Transverse colon (tissue), 4 donors: ENCODE results near the gene NMRAL1.

ENCODE experiments used
- EP300 ChIP-seq: sonication (generic); formaldehyde crosslinking; IDR thresholded peaks from one replicate; pipeline ENCODE4 v1.6.1; 2017; ENCODE audit warnings: antibody characterized with exemption, low read depth
- POLR2A ChIP-seq: fragments of 450-650 bp; IDR thresholded peaks from one replicate; pipeline ENCODE4 v1.6.1; 2016; ENCODE audit warnings: antibody characterized with exemption, mild to moderate bottlenecking, moderate library complexity
- POLR2AphosphoS5 ChIP-seq, 3 donors: sonication (generic); formaldehyde crosslinking; IDR thresholded peaks; one replicate each; pipeline ENCODE4 v1.6.1; 2016; ENCODE audit warnings: antibody characterized with exemption in 3 of 3
- TF ChIP-seq, protein P1 (sequence below), 5 experiments: fragments of 200-600 bp in 3 of 5; fragments of 450-650 bp in 2 of 5; sonication (generic) in 3 of 5; IDR thresholded peaks; 1 replicate in 2 of 5; 2 replicates in 3 of 5; pipeline ENCODE4 v1.5.1; 2016 to 2017; ENCODE audit warnings: antibody characterized with exemption in 5 of 5, inconsistent platforms in 3 of 5, mild to moderate bottlenecking in 2 of 5, moderate library complexity in 1 of 5

DNA sequence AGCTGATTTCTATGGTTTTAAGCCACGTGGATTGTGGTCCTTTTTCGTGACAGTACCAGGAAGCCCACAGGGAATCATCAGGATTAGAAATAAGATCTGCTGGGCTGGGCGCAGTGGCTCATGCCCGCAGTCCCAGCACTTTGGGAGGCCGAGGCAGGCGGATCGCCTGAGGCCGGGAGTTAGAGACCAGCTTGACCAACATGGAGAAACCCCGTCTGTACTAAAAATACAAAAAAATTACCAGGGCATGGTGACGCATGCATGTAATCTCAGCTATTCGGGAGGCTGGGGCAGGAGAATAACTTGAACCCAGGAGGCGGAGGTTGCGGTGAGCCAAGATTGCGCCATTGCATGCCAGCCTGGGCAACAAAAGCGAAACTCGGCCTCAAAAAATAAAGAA lies 6.5 kb downstream of the NMRAL1 start:
- TF ChIP-seq, protein P1, sequence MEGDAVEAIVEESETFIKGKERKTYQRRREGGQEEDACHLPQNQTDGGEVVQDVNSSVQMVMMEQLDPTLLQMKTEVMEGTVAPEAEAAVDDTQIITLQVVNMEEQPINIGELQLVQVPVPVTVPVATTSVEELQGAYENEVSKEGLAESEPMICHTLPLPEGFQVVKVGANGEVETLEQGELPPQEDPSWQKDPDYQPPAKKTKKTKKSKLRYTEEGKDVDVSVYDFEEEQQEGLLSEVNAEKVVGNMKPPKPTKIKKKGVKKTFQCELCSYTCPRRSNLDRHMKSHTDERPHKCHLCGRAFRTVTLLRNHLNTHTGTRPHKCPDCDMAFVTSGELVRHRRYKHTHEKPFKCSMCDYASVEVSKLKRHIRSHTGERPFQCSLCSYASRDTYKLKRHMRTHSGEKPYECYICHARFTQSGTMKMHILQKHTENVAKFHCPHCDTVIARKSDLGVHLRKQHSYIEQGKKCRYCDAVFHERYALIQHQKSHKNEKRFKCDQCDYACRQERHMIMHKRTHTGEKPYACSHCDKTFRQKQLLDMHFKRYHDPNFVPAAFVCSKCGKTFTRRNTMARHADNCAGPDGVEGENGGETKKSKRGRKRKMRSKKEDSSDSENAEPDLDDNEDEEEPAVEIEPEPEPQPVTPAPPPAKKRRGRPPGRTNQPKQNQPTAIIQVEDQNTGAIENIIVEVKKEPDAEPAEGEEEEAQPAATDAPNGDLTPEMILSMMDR (IDR thresholded peaks at IDR 0.05): no peak
- no peak for TF ChIP-seq POLR2AphosphoS5 (IDR thresholded peaks at IDR 0.05)
- TF ChIP-seq EP300: no peak
- TF ChIP-seq POLR2A: no peak
